Adrenal gland (tissue), 5 donors: ENCODE measurements around the gene AVPR1A.

Source experiments
- CTCF ChIP-seq, 6 experiments: fragments of 450-650 bp in 4 of 6; fragments of 200-600 bp in 2 of 6; sonication (generic) in 1 of 6; IDR thresholded peaks; 1 replicate in 5 of 6; 2 replicates in 1 of 6; pipeline versions ENCODE4 v1.5.1 to v1.8.0; 2016 to 2021; ENCODE audit warnings: antibody characterized with exemption in 6 of 6, mild to moderate bottlenecking in 2 of 6, moderate library complexity in 1 of 6
- POLR2A ChIP-seq, 2 donors: fragments of 450-650 bp; IDR thresholded peaks; one replicate each; pipeline ENCODE4 v1.6.1; 2017; ENCODE audit warnings: antibody characterized with exemption in 2 of 2, mild to moderate bottlenecking in 2 of 2, moderate library complexity in 1 of 2
- donor health status: DM: no; HTN: no; CAD: no.

- TF ChIP-seq CTCF (IDR thresholded peaks at IDR 0.05) (no peak), POLR2A (IDR thresholded peaks at IDR 0.05) (no peak)
Measured at GRCh38 chr12:63163541-63163940, 12.5 kb upstream of the AVPR1A start.
